MV-4-11 (cell line): Measurements from ENCODE around the gene MBTD1.
"Not testable (repeated sequence)": the region's sequence is repeated elsewhere in the genome, so short reads cannot be mapped to it uniquely, and the experiment has no call there.

Source experiments
- DNase-seq: peaks from one replicate; lab custom pipeline; 2025; lab: John Stamatoyannopoulos, UW

Gene MBTD1

GRCh38 chr17:51255673-51256072 lies 4.2 kb downstream of the MBTD1 start:
- DNase-seq: no peak

GRCh38 chr17:51251010-51251409 lies 8.8 kb downstream of the MBTD1 start:
- DNase-seq: no peak

GRCh38 chr17:51250314-51250840 lies 9.5 kb downstream of the MBTD1 start:
- no peak for DNase-seq

GRCh38 chr17:51245535-51245934 lies 14.3 kb downstream of the MBTD1 start:
- no peak for DNase-seq

GRCh38 chr17:51244041-51244440 lies 15.8 kb downstream of the MBTD1 start:
- no peak for DNase-seq

GRCh38 chr17:51240275-51240674 lies 19.6 kb downstream of the MBTD1 start:
- DNase-seq: no peak

GRCh38 chr17:51238255-51238887 lies 21.5 kb downstream of the MBTD1 start:
- peak; percentile 59 for DNase-seq

GRCh38 chr17:51234162-51234561 lies 25.7 kb downstream of the MBTD1 start:
- DNase-seq: no peak

- peak; percentile 20 for DNase-seq
Observed at GRCh38 chr17:51231999-51232398, 27.9 kb downstream of the MBTD1 start.

GRCh38 chr17:51230306-51230705 lies 29.5 kb downstream of the MBTD1 start:
- no peak for DNase-seq

- no peak for DNase-seq
Observed at GRCh38 chr17:51229889-51230288, 30.0 kb downstream of the MBTD1 start.

GRCh38 chr17:51228161-51228560 lies 31.7 kb downstream of the MBTD1 start:
- peak; percentile 77 for DNase-seq

GRCh38 chr17:51225523-51225922 lies 34.3 kb downstream of the MBTD1 start:
- not testable (repeated sequence) for DNase-seq

GRCh38 chr17:51224402-51225262 lies 35.2 kb downstream of the MBTD1 start:
- DNase-seq: no peak

GRCh38 chr17:51221322-51221721 lies 38.5 kb downstream of the MBTD1 start:
- no peak for DNase-seq

- no peak for DNase-seq
Observed at GRCh38 chr17:51217946-51218345, 41.9 kb downstream of the MBTD1 start.

GRCh38 chr17:51214920-51215319 lies 44.9 kb downstream of the MBTD1 start:
- DNase-seq: no peak

GRCh38 chr17:51203838-51204237 lies 56.0 kb downstream of the MBTD1 start:
- DNase-seq: no peak

GRCh38 chr17:51200846-51201245 lies 59.0 kb downstream of the MBTD1 start:
- no peak for DNase-seq

- DNase-seq: no peak
Observed at GRCh38 chr17:51200295-51200694, 59.6 kb downstream of the MBTD1 start.

- DNase-seq: no peak
Observed at GRCh38 chr17:51197754-51198153, 62.1 kb downstream of the MBTD1 start.

GRCh38 chr17:51191895-51192294 lies 68.0 kb downstream of the MBTD1 start:
- no peak for DNase-seq

- DNase-seq: no peak
Observed at GRCh38 chr17:51189628-51190027, 70.2 kb downstream of the MBTD1 start.
